ENCODE results near the gene PLBD2.
"Not testable (repeated sequence)": the region's sequence is repeated elsewhere in the genome, so short reads cannot be mapped to it uniquely, and the experiment has no call there.

PLBD2 gene

GRCh38 chr12:113334786-113335539 lies 23.4 kb upstream of the PLBD2 start, which contains the start of gene SLC8B1:
Gene SLC8B1, minus strand, starts transcription at chr12:113335109. Its CDS starts 2,231 bp downstream, at chr12:113332878.
- DNase-seq, result peak; percentile 91

- no peak for DNase-seq
Observed at GRCh38 chr12:113339540-113339939, 18.8 kb upstream of the PLBD2 start.

- no peak for DNase-seq
Observed at GRCh38 chr12:113340061-113340460, 18.3 kb upstream of the PLBD2 start.

- DNase-seq, result no peak
Observed at GRCh38 chr12:113341535-113341934, 16.9 kb upstream of the PLBD2 start.

- DNase-seq, result no peak
Observed at GRCh38 chr12:113345318-113345717, 13.1 kb upstream of the PLBD2 start.

GRCh38 chr12:113346353-113346752 lies 12.0 kb upstream of the PLBD2 start:
- DNase-seq, result no peak

- no peak for DNase-seq
Observed at GRCh38 chr12:113347107-113347506, 11.3 kb upstream of the PLBD2 start.

GRCh38 chr12:113347892-113348291 lies 10.5 kb upstream of the PLBD2 start:
- DNase-seq, result no peak

GRCh38 chr12:113348849-113349536 lies 9.4 kb upstream of the PLBD2 start:
- DNase-seq, result no peak

- no peak for DNase-seq
Observed at GRCh38 chr12:113351089-113351488, 7.3 kb upstream of the PLBD2 start.

GRCh38 chr12:113354192-113354591 lies 4.2 kb upstream of the PLBD2 start:
- not testable (repeated sequence) for DNase-seq

- peak; percentile 49 for DNase-seq
Observed at GRCh38 chr12:113359133-113359938, 949 bp downstream of the PLBD2 start.

GRCh38 chr12:113359939-113360748 lies 1.8 kb downstream of the PLBD2 start:
- DNase-seq, result no peak

- DNase-seq, result no peak
Observed at GRCh38 chr12:113361574-113362370, 3.4 kb downstream of the PLBD2 start.

- DNase-seq, result no peak
Observed at GRCh38 chr12:113364698-113365097, 6.3 kb downstream of the PLBD2 start.

- no peak for DNase-seq
Observed at GRCh38 chr12:113365639-113366395, 7.4 kb downstream of the PLBD2 start.

- DNase-seq, result no peak
Observed at GRCh38 chr12:113366827-113367226, 8.4 kb downstream of the PLBD2 start.

- DNase-seq, result no peak
Observed at GRCh38 chr12:113368331-113368730, 9.9 kb downstream of the PLBD2 start.

GRCh38 chr12:113369391-113369985 lies 11.1 kb downstream of the PLBD2 start:
- no peak for DNase-seq

- DNase-seq, result no peak
Observed at GRCh38 chr12:113370923-113371682, 12.7 kb downstream of the PLBD2 start.
